ENCODE results near the gene HOXB4. TPM values are rescaled to one million over a fixed set of nuclear protein-coding genes. Genes with fewer than 3 reads are reported as not detected.

HOXB4 gene
- total and polyA plus RNA-seq, 4 donors = 1.4 to 6.7 (median 2.6) TPM

- Histone ChIP-seq H3K27ac (ENCODE audit: low read depth in 1 of 2, low read length in 1 of 2) (peak within 1 kb of the TSS in 1 of 2 donors; percentile 54), H3K4me1 (ENCODE audit: control insufficient read depth in 5 of 5, insufficient read depth in 5 of 5, low read length in 5 of 5) (peaks cover 0 to 21% (median 4%) of the 10 kb centered on the region in 5 donors), H3K27me3 (ENCODE audit: control insufficient read depth in 3 of 3, insufficient read depth in 3 of 3, low read length in 2 of 3) (peaks cover 2 to 76% (median 44%) of the 10 kb centered on the region in 3 donors), H3K9me3 (ENCODE audit: control insufficient read depth in 4 of 4, insufficient read depth in 3 of 4, low read length in 3 of 4) (peaks cover 0 to 2% (median 0%) of the 10 kb centered on the region in 4 donors), H3K36me3 (ENCODE audit: control insufficient read depth in 4 of 4, insufficient read depth in 4 of 4, low read length in 4 of 4) (peaks cover 0 to 8% (median 0%) of the 10 kb centered on the region in 4 donors), H3K4me3 (peak within 1 kb of the TSS; percentile 43), H3K9ac (ENCODE audit: insufficient read depth in 1 of 2, low read length in 2 of 2) (peak within 1 kb of the TSS in 1 of 2 donors; percentile 88)
- TF ChIP-seq, protein P1, sequence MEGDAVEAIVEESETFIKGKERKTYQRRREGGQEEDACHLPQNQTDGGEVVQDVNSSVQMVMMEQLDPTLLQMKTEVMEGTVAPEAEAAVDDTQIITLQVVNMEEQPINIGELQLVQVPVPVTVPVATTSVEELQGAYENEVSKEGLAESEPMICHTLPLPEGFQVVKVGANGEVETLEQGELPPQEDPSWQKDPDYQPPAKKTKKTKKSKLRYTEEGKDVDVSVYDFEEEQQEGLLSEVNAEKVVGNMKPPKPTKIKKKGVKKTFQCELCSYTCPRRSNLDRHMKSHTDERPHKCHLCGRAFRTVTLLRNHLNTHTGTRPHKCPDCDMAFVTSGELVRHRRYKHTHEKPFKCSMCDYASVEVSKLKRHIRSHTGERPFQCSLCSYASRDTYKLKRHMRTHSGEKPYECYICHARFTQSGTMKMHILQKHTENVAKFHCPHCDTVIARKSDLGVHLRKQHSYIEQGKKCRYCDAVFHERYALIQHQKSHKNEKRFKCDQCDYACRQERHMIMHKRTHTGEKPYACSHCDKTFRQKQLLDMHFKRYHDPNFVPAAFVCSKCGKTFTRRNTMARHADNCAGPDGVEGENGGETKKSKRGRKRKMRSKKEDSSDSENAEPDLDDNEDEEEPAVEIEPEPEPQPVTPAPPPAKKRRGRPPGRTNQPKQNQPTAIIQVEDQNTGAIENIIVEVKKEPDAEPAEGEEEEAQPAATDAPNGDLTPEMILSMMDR (IDR thresholded peaks at IDR 0.05; ENCODE audit: control extremely low read depth, extremely low read depth) = no peak
- 1 to 2% methylated on average over 72 to 79 of the region's 79 CpGs for WGBS, 2 donors
- peak; percentile 42 for ATAC-seq (ENCODE audit: insufficient read depth, low FRiP score)
- peak; percentile 79 to 87 (median 82) for DNase-seq
These were observed 32.4 kb upstream of the HOXB4 start, which contains the start of gene HOXB7 for GRCh38 chr17:48610282-48611211. TSS of gene HOXB7 (minus strand) at chr17:48611017. CDS start at chr17:48610918, 99 bp downstream.

- Histone ChIP-seq H3K9me3 (ENCODE audit: control insufficient read depth in 4 of 4, insufficient read depth in 3 of 4, low read length in 3 of 4) (peaks cover 0 to 4% (median 0%) of the 10 kb centered on the region in 4 donors), H3K4me3 (peak overlapping the region; percentile 43), H3K27ac (ENCODE audit: low read depth in 1 of 2, low read length in 1 of 2) (no peak overlapping the region), H3K9ac (ENCODE audit: insufficient read depth in 1 of 2, low read length in 2 of 2) (no peak overlapping the region), H3K27me3 (ENCODE audit: control insufficient read depth in 3 of 3, insufficient read depth in 3 of 3, low read length in 2 of 3) (peaks cover 2 to 76% (median 41%) of the 10 kb centered on the region in 3 donors), H3K4me1 (ENCODE audit: control insufficient read depth in 5 of 5, insufficient read depth in 5 of 5, low read length in 5 of 5) (peaks cover 0 to 21% (median 4%) of the 10 kb centered on the region in 5 donors), H3K36me3 (ENCODE audit: control insufficient read depth in 4 of 4, insufficient read depth in 4 of 4, low read length in 4 of 4) (peaks cover 0 to 8% (median 0%) of the 10 kb centered on the region in 4 donors)
- 8 to 12% methylated on average over 15 of the region's 15 CpGs for WGBS, 2 donors
- TF ChIP-seq, protein P1 (IDR thresholded peaks at IDR 0.05; ENCODE audit: control extremely low read depth, extremely low read depth) = no peak
- no peak for ATAC-seq (ENCODE audit: insufficient read depth, low FRiP score)
- DNase-seq = no peak
These were observed 31.7 kb upstream of the HOXB4 start for GRCh38 chr17:48609759-48610281.

GRCh38 chr17:48609033-48609432, 30.9 kb upstream of the HOXB4 start:
- H3K36me3 ChIP-seq (ENCODE audit: control insufficient read depth in 4 of 4, insufficient read depth in 4 of 4, low read length in 4 of 4) = peaks cover 0 to 8% (median 0%) of the 10 kb centered on the region in 4 donors
- TF ChIP-seq, protein P1 (IDR thresholded peaks at IDR 0.05; ENCODE audit: control extremely low read depth, extremely low read depth) = no peak
- ATAC-seq (ENCODE audit: insufficient read depth, low FRiP score) = no peak
- H3K9ac ChIP-seq (ENCODE audit: insufficient read depth in 1 of 2, low read length in 2 of 2) = no peak overlapping the region
- H3K27me3 ChIP-seq (ENCODE audit: control insufficient read depth in 3 of 3, insufficient read depth in 3 of 3, low read length in 2 of 3) = peaks cover 2 to 78% (median 37%) of the 10 kb centered on the region in 3 donors
- no peak overlapping the region for H3K27ac ChIP-seq (ENCODE audit: low read depth in 1 of 2, low read length in 1 of 2)
- H3K4me1 ChIP-seq (ENCODE audit: control insufficient read depth in 5 of 5, insufficient read depth in 5 of 5, low read length in 5 of 5) = peaks cover 0 to 21% (median 2%) of the 10 kb centered on the region in 5 donors
- H3K4me3 ChIP-seq = no peak overlapping the region
- peaks cover 0 to 4% (median 0%) of the 10 kb centered on the region in 4 donors for H3K9me3 ChIP-seq (ENCODE audit: control insufficient read depth in 4 of 4, insufficient read depth in 3 of 4, low read length in 3 of 4)
- DNase-seq = no peak
